HepG2 (cell line): ENCODE data around the gene TBX10. TPM values are rescaled to one million over a fixed set of nuclear protein-coding genes. Genes with fewer than 3 reads are reported as not detected.

Experiments used
- ATAC-seq: fragments of 200-7000 bp; cut with Tn5 transposase; 3 replicates; pipeline ENCODE4 v1.9.1; 2020; ENCODE audit warnings: mild to moderate bottlenecking, moderate library complexity
- BruUV-seq: library from RNA; stranded (reverse); fragments of 400-500 nt; replicated peaks from 2 replicates; lab custom pipeline; 2021; lab: Mats Ljungman, UMichigan
- CTCF ChIA-PET: fragments of 300-600 bp; formaldehyde crosslinking; extraction: SDS; loops from one replicate; lab custom pipeline; 2021; ENCODE audit warnings: low total read pairs, inconsistent platforms, low intra/inter-chr PET ratio; lab: Yijun Ruan, JAX
- POLR2A ChIA-PET: fragments of 350-600 bp; sonication (Branson Sonifier 250); formaldehyde crosslinking; loops from one replicate; lab custom pipeline; 2020; ENCODE audit warnings: antibody characterized with exemption, inconsistent platforms; lab: Yijun Ruan, JAX
- DNase-seq: peaks from one replicate; pipeline ENCODE4 v3.0.0-alpha.2; 2015; ENCODE audit warnings: low spot score
- FAIRE-seq: peaks from 3 replicates; lab custom pipeline; 2011; peaks lifted over from hg19 to GRCh38; lab: Jason Lieb, UNC
- H2AFZ ChIP-seq: one replicate; pipeline ENCODE4 v1.6.1; 2011; ENCODE audit warnings: low read length, inconsistent platforms
- H3K27ac ChIP-seq: fragments of 300-600 bp; 3 replicates; pipeline ENCODE4 v1.8.0; 2011; ENCODE audit warnings: mixed run types, mild to moderate bottlenecking, mixed read lengths, low read length, inconsistent platforms; ENCODE audit not compliant: insufficient read depth; ENCODE audit errors: extremely low read length
- H3K27me3 ChIP-seq, 2 experiments: fragments of 200-600 bp in 1 of 2; 2 replicates in 1 of 2; 3 replicates in 1 of 2; pipeline versions ENCODE4 v1.6.0 to v1.8.0; 2011; ENCODE audit warnings: low read length in 2 of 2, mild to moderate bottlenecking in 2 of 2, moderate library complexity in 2 of 2, inconsistent platforms in 1 of 2; ENCODE audit not compliant: insufficient read depth in 2 of 2, control insufficient read depth in 1 of 2
- H3K36me3 ChIP-seq, 2 experiments: fragments of 200-600 bp in 1 of 2; replicated peaks in 1 of 2; 2 replicates in 1 of 2; 3 replicates in 1 of 2; pipeline versions ENCODE4 v1.5.1 to v1.8.0; 2011; ENCODE audit warnings: low read length in 2 of 2, inconsistent platforms in 1 of 2; ENCODE audit not compliant: insufficient read depth in 2 of 2, control insufficient read depth in 1 of 2
- H3K4me1 ChIP-seq: 2 replicates; pipeline ENCODE4 v1.5.1; 2012; ENCODE audit warnings: low read length, inconsistent platforms; ENCODE audit not compliant: insufficient read depth
- H3K4me2 ChIP-seq: 2 replicates; pipeline ENCODE4 v1.6.0; 2011; ENCODE audit warnings: low read depth, low read length, inconsistent platforms
- H3K4me3 ChIP-seq, 3 experiments: fragments of 200-600 bp in 1 of 3; sonication (generic), shearing (Covaris generic) in 1 of 3; replicated peaks in 1 of 3; 2 replicates each; pipeline ENCODE4 v1.5.1; 2011 to 2016; ENCODE audit warnings: low read length in 3 of 3, inconsistent platforms in 2 of 3, low read depth in 2 of 3, mild to moderate bottlenecking in 2 of 3, control low read depth in 1 of 3, mixed read lengths in 1 of 3; ENCODE audit not compliant: insufficient read depth in 1 of 3
- H3K79me2 ChIP-seq: one replicate; pipeline ENCODE4 v1.6.1; 2011; ENCODE audit warnings: low read length, inconsistent platforms; ENCODE audit not compliant: insufficient read depth
- H3K9ac ChIP-seq: 2 replicates; pipeline ENCODE4 v1.6.0; 2011; ENCODE audit warnings: mild to moderate bottlenecking, low read depth, low read length, inconsistent platforms; ENCODE audit not compliant: insufficient read depth
- H3K9me3 ChIP-seq: 2 replicates; pipeline ENCODE4 v1.5.1; 2012; ENCODE audit warnings: mild to moderate bottlenecking, low read length
- H4K20me1 ChIP-seq: 2 replicates; pipeline ENCODE4 v1.6.0; 2011; ENCODE audit warnings: inconsistent platforms, mild to moderate bottlenecking, low read length, moderate library complexity; ENCODE audit not compliant: insufficient read depth
- ADNP ChIP-seq: sonication (generic); formaldehyde crosslinking; IDR thresholded peaks from 2 replicates; pipeline ENCODE4 v1.4.0; 2020; ENCODE audit warnings: missing genetic modification reagents
- AKAP8 ChIP-seq: sonication (generic); formaldehyde crosslinking; IDR thresholded peaks from 2 replicates; pipeline ENCODE4 v1.5.1; 2020; ENCODE audit warnings: mild to moderate bottlenecking, missing genetic modification reagents
- ATF1 ChIP-seq: IDR thresholded peaks from 2 replicates; pipeline ENCODE4 v1.6.1; 2016; ENCODE audit warnings: mild to moderate bottlenecking, control low read depth
- CC2D1A ChIP-seq: sonication (generic); formaldehyde crosslinking; IDR thresholded peaks from 2 replicates; pipeline ENCODE4 v1.8.1; 2023; ENCODE audit warnings: mild to moderate bottlenecking, missing genetic modification reagents
- GZF1 ChIP-seq: sonication (generic); formaldehyde crosslinking; IDR thresholded peaks from 2 replicates; pipeline ENCODE4 v1.5.1; 2020; ENCODE audit warnings: mild to moderate bottlenecking, missing genetic modification reagents
- HINFP ChIP-seq: sonication (generic); formaldehyde crosslinking; IDR thresholded peaks from 2 replicates; pipeline ENCODE4 v1.4.0; 2020; ENCODE audit warnings: low read depth, mild to moderate bottlenecking, missing genetic modification reagents
- KLF16 ChIP-seq, 2 experiments: sonication (generic) in 1 of 2; formaldehyde crosslinking in 1 of 2; IDR thresholded peaks; 2 replicates each; pipeline versions ENCODE4 v1.6.1 to v1.8.0; 2016 to 2023; ENCODE audit warnings: missing genetic modification reagents in 2 of 2, missing compliant biosample characterization in 1 of 2
- ZNF101 ChIP-seq: sonication (generic); formaldehyde crosslinking; IDR thresholded peaks from 2 replicates; pipeline ENCODE4 v1.4.0; 2020; ENCODE audit warnings: mild to moderate bottlenecking, low read depth, missing genetic modification reagents, borderline replicate concordance
- ZNF460 ChIP-seq: sonication (generic); formaldehyde crosslinking; IDR thresholded peaks from 2 replicates; pipeline ENCODE4 v1.5.1; 2020; ENCODE audit warnings: missing genetic modification reagents, mild to moderate bottlenecking, borderline replicate concordance
- ZNF784 ChIP-seq: sonication (generic); formaldehyde crosslinking; IDR thresholded peaks from 2 replicates; pipeline ENCODE4 v1.5.1; 2020; ENCODE audit warnings: missing genetic modification reagents, mild to moderate bottlenecking, borderline replicate concordance
- WGBS: methylation state at CpG from one replicate; pipeline ENCODE4 v1.1.6; 2017; ENCODE audit warnings: low lambda C conversion rate; 5-methylcytosine and 5-hydroxymethylcytosine counted together
- in situ Hi-C: cut with HindIII; loops from 2 replicates; pipeline ENCODE4 v1.10.0; 2017; ENCODE audit warnings: low pct_unique_long_range_greater_than_20kb; ENCODE audit not compliant: extremely low pct_ligation_motif_present
- intact Hi-C: fragments of 100-400 bp; cut with micrococcal nuclease; formaldehyde crosslinking; loops from one replicate; pipeline ENCODE4 v1.10.0; 2022; ENCODE audit not compliant: unreplicated experiment
- polyA plus RNA-seq, 8 experiments: library from polyadenylated mRNA; depleted of rRNA in 3 of 8; stranded (reverse) in 7 of 8; unstranded in 1 of 8; fragments of >200 nt; fragmentation: Illumina TruSeq in 4 of 8; extraction: Trizol in 4 of 8; gene quantifications; 2 replicates each; pipeline versions ENCODE4 v1.2.1 to v1.2.3, GENCODE V29; 2011 to 2016; ENCODE audit warnings: low read depth in 4 of 8, missing spikeins in 1 of 8, mixed read lengths in 1 of 8; ENCODE audit not compliant: insufficient read depth in 1 of 8
- total RNA-seq, 5 experiments: library from RNA; depleted of rRNA; stranded (reverse); fragments of >200 nt; fragmentation: Illumina TruSeq; extraction: Trizol; gene quantifications; 2 replicates each; pipeline ENCODE4 v1.2.3, GENCODE V29; 2016; ENCODE audit warnings: low read depth in 1 of 5

TBX10 gene
- total and polyA plus RNA-seq, 2 of the 13 experiments (the other 11 are each of a cell fraction or from before 2014, with no cell fraction given): 0.27 to 1.7 TPM

- H3K4me2 ChIP-seq: no peak overlapping the region
- POLR2A ChIA-PET: no interaction called here
Measured at GRCh38 chr11:67673358-67673757, 33.8 kb upstream of the TBX10 start.

More at GRCh38 chr11:67673358-67673757, 33.8 kb upstream of the TBX10 start:
- in situ Hi-C loops: loop anchor here (25.0 kb wide), 1 partner anchor 114 kb away; no protein-coding TSS in a partner anchor
- peaks cover 2 to 25% of the 10 kb centered on the region in 2 experiments; a peak in 3 of 5 replicates for H3K27me3 ChIP-seq
- no TSS peak for BruUV-seq
- no peaks in the 10 kb centered on the region for H4K20me1 ChIP-seq
- H3K79me2 ChIP-seq: no peaks in the 10 kb centered on the region
- no peak overlapping the region for H3K9ac ChIP-seq
- 50% methylated on average over 6 of the region's 7 CpGs for WGBS
- FAIRE-seq: no peak
- H2AFZ ChIP-seq: no peak overlapping the region
- no peak overlapping the region for H3K4me3 ChIP-seq
- CTCF ChIA-PET: no interaction called here
- H3K4me1 ChIP-seq: no peaks in the 10 kb centered on the region
- intact Hi-C loops: no loop called here
- H3K36me3 ChIP-seq: no peaks in the 10 kb centered on the region
- H3K27ac ChIP-seq: no peak overlapping the region
- H3K9me3 ChIP-seq: no peaks in the 10 kb centered on the region
- no peak for DNase-seq
- TF ChIP-seq HINFP (CRISPR knock-in tag) (no peak), KLF16 (CRISPR knock-in tag; IDR thresholded peaks at IDR 0.05) (no peak), ZNF460 (CRISPR knock-in tag) (no peak), ZNF101 (no peak), ADNP (no peak), GZF1 (CRISPR knock-in tag) (no peak), CC2D1A (no peak), AKAP8 (CRISPR knock-in tag) (no peak), ZNF784 (no peak), ATF1 (CRISPR knock-in tag) (no peak)
- TF ChIP-seq, all 625 proteins: peak for 0
- ATAC-seq: no peak
